ENCODE data around the gene ADAMTS15. TPM values are rescaled to one million over a fixed set of nuclear protein-coding genes. Genes with fewer than 3 reads are reported as not detected.

ADAMTS15 gene
- total RNA-seq, 3 donors from 2014 or later, result 1.8 to 7.8 (median 3.5) TPM

DNA sequence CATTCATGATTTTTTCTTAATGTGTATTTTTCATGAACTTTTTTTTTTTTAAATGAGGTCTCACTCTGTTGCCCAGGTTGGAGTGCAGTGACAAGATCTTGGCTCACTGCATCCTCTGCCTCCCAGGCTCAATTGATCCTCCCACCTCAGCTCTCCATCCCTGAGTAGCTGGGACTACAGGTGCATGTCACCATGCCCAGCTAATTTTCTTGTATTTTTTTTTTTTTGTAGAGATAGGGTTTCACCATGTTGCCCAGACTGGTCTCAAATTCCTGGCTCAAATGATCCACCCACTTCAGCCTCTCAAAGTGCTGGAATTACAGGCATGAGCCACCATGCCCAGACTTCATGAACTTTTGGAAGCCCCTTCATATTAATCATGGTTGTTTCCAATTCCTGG, 49.7 kb downstream of the ADAMTS15 start:
- no peaks in the 10 kb centered on the region for H3K9me3 ChIP-seq
- intact Hi-C loops (cut with DNase I, micrococcal nuclease), result no loop called here
- H3K4me1 ChIP-seq (ENCODE audit: low read depth), result no peaks in the 10 kb centered on the region
- H3K4me3 ChIP-seq, result no peak overlapping the region
- ATAC-seq (no peak), DNase-seq (no peak)
- TF ChIP-seq, protein P1, sequence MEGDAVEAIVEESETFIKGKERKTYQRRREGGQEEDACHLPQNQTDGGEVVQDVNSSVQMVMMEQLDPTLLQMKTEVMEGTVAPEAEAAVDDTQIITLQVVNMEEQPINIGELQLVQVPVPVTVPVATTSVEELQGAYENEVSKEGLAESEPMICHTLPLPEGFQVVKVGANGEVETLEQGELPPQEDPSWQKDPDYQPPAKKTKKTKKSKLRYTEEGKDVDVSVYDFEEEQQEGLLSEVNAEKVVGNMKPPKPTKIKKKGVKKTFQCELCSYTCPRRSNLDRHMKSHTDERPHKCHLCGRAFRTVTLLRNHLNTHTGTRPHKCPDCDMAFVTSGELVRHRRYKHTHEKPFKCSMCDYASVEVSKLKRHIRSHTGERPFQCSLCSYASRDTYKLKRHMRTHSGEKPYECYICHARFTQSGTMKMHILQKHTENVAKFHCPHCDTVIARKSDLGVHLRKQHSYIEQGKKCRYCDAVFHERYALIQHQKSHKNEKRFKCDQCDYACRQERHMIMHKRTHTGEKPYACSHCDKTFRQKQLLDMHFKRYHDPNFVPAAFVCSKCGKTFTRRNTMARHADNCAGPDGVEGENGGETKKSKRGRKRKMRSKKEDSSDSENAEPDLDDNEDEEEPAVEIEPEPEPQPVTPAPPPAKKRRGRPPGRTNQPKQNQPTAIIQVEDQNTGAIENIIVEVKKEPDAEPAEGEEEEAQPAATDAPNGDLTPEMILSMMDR (IDR thresholded peaks at IDR 0.05), result no peak
- H3K36me3 ChIP-seq (ENCODE audit: low read depth), result no peaks in the 10 kb centered on the region

DNA sequence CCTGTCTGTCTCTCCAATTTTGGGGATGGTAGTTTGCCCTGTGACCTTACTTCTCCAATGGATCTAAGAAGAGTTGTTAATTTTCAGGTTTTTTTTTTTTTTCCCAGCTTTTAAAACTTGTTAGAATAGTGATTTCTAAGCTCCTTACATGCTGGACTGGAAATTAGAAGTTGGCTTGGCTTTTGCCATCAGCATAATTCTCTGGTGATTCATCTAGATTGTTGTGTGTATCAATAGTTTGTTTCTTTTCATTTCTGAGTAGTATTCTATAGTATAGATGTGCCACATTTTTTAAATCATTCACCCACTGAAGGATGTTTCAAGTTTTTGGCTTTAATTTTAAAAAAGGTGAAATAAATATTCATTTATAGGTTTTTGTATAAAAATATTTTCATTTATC, 51.4 kb downstream of the ADAMTS15 start:
- TF ChIP-seq, protein P1 (IDR thresholded peaks at IDR 0.05), result no peak
- Histone ChIP-seq H3K36me3 (ENCODE audit: low read depth) (no peaks in the 10 kb centered on the region), H3K9me3 (no peaks in the 10 kb centered on the region), H3K4me3 (no peak overlapping the region), H3K4me1 (ENCODE audit: low read depth) (no peaks in the 10 kb centered on the region)
- ATAC-seq, result no peak
- DNase-seq, result no peak
- intact Hi-C loops (cut with DNase I, micrococcal nuclease), result no loop called here

DNA sequence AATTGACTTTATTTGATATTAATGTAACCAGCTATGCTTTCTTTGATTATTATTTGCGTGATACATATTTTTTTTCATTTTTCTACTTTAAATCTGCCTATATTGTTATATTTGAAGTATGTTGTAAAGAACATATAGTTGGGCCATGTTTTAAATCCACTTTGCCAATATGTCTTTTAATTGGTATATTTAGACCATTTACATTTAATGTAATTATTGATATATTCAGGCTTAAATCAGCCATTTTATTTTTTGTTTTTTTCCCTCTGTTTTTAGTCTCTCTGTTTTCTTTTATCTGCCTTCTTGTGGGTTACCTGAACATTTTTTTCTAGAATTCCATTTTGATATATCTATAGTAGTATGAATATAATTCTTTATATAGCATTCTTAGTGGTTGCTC, 55.9 kb downstream of the ADAMTS15 start:
- H3K9me3 ChIP-seq, result peaks cover 10% of the 10 kb centered on the region
- H3K4me3 ChIP-seq, result no peak overlapping the region
- no peaks in the 10 kb centered on the region for H3K36me3 ChIP-seq (ENCODE audit: low read depth)
- TF ChIP-seq, protein P1 (IDR thresholded peaks at IDR 0.05), result no peak
- no peaks in the 10 kb centered on the region for H3K4me1 ChIP-seq (ENCODE audit: low read depth)
- ATAC-seq (no peak), DNase-seq (no peak)
- intact Hi-C loops (cut with DNase I, micrococcal nuclease), result no loop called here

DNA sequence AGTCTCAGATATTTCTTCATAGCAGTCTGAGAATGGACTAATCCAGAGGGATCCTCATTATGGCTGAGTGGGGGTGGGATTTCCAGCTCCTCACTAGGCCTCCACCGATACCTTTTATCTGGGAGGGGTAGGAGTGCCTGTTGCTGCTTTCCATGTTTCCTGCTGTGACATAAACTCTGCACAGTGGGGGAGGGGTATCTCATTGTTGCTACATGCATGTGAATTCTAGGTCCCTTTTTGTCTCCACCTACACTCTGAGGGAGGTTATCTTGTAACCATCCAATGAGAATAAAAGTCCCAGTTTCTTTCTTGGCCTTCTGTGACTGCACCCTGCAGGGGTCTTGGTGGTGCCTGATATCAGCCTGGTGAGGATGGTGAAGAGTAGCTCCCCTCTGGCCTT, 60.5 kb downstream of the ADAMTS15 start:
- intact Hi-C loops (cut with DNase I, micrococcal nuclease), result no loop called here
- ATAC-seq (no peak), DNase-seq (no peak)
- TF ChIP-seq, protein P1 (IDR thresholded peaks at IDR 0.05), result no peak
- H3K36me3 ChIP-seq (ENCODE audit: low read depth), result no peaks in the 10 kb centered on the region
- H3K4me3 ChIP-seq, result no peak overlapping the region
- peaks cover 10% of the 10 kb centered on the region for H3K9me3 ChIP-seq
- no peaks in the 10 kb centered on the region for H3K4me1 ChIP-seq (ENCODE audit: low read depth)

DNA sequence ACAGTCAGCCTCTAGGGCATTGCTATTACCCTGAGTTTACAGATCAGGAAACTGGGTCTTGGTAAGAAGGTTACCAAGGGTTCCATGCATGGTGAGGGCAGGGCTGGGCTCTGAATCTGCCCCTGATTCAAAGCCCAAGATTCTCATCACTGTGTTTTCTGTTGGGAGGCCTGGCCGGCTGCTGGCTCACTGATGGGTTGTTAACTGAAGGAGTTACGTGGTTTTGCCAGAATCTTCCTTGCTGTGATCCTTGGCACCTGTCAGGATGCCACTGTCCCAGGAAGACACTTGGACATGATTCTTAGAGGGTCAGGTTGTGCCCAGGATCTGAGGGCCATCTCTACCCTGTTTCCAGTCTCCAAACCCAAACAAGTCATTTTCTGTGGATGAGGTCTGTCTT, 61.5 kb downstream of the ADAMTS15 start:
- Histone ChIP-seq H3K9me3 (peaks cover 10% of the 10 kb centered on the region), H3K4me1 (ENCODE audit: low read depth) (no peaks in the 10 kb centered on the region), H3K4me3 (no peak overlapping the region), H3K36me3 (ENCODE audit: low read depth) (no peaks in the 10 kb centered on the region)
- DNase-seq (no peak), ATAC-seq (no peak)
- intact Hi-C loops (cut with DNase I, micrococcal nuclease), result no loop called here
- TF ChIP-seq, protein P1 (IDR thresholded peaks at IDR 0.05), result no peak

DNA sequence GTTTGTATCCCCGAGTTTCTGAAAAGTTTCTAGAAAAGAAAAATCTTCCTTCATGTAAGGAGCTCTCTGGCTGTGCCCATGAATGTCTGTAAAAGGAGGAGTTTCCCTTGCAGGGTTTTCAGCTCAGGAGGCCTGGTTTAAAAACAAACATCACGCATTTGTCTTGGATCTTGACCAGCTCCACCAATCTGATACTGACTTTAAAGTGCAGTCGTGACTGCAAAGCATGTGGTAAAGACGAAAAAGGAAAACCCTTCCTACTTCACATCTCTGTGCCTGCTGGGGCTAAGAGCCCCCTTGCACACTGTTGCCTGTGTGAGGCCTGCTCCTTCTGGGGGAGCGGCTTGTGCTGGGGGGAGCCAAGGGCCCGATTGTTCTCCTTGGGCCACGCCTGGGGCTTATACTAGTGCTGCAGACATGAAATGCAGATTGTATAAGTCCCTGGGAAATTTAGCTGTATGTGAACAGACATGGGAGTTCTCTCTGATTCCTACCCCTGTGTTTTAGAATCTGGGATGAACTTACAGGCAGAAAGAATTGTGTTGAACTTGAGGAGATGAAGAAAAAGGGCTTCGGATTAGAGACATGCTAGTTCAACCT, 62.1 kb downstream of the ADAMTS15 start:
- no peak overlapping the region for H3K4me3 ChIP-seq
- intact Hi-C loops (cut with DNase I, micrococcal nuclease), result no loop called here
- no peaks in the 10 kb centered on the region for H3K36me3 ChIP-seq (ENCODE audit: low read depth)
- ATAC-seq (peak; percentile 58), DNase-seq (peak in 1 of 3 donors; percentile 48)
- peaks cover 10% of the 10 kb centered on the region for H3K9me3 ChIP-seq
- TF ChIP-seq, protein P1 (IDR thresholded peaks at IDR 0.05), result no peak
- no peaks in the 10 kb centered on the region for H3K4me1 ChIP-seq (ENCODE audit: low read depth)

Measured in mucosa of descending colon (tissue), 3 donors.